Left lobe of liver (tissue), 2 donors: ENCODE data around the gene EEF2. TPM values are rescaled to one million over a fixed set of nuclear protein-coding genes. Genes with fewer than 3 reads are reported as not detected.
"Not testable (repeated sequence)": the region's sequence is repeated elsewhere in the genome, so short reads cannot be mapped to it uniquely, and the experiment has no call there.

Source experiments
- ATAC-seq: fragments of 200-7000 bp; cut with Tn5 transposase; one replicate; pipeline ENCODE4 v1.9.1; 2020; ENCODE audit warnings: mild to moderate bottlenecking, moderate library complexity
- DNase-seq: peaks from one replicate; pipeline ENCODE4 v3.0.0-alpha.2; 2020; ENCODE audit warnings: low spot score
- total RNA-seq: library from RNA; stranded (reverse); gene quantifications from one replicate; pipeline ENCODE4 v1.2.1, GENCODE V29; 2021
- donor health status: DM: no; HTN: no; CAD: no; lungs with moderate emphysema.
- donor health status: DM: no; HTN: yes; CAD: no.

Gene EEF2
- total RNA-seq, 1 donor from 2014 or later, result 1,272 TPM

- DNase-seq (peak; percentile 45), ATAC-seq (peak; percentile 10)
Measured at GRCh38 chr19:4015705-4016402, 30.6 kb upstream of the EEF2 start.

GRCh38 chr19:4014541-4015491 is 29.6 kb upstream of the EEF2 start:
- DNase-seq, result peak; percentile 44

GRCh38 chr19:4013886-4014540 is 28.8 kb upstream of the EEF2 start:
- ATAC-seq (no peak), DNase-seq (no peak)

More at GRCh38 chr19:4014541-4015491, 29.6 kb upstream of the EEF2 start:
- no peak for ATAC-seq

GRCh38 chr19:4012975-4013634 is 27.8 kb upstream of the EEF2 start:
- DNase-seq, result peak; percentile 45
- ATAC-seq, result no peak

GRCh38 chr19:4012092-4012974 is 27.1 kb upstream of the EEF2 start:
- DNase-seq (peak; percentile 68), ATAC-seq (peak; percentile 55)

- DNase-seq, result peak; percentile 44
- not testable (repeated sequence) for ATAC-seq
Measured at GRCh38 chr19:4011430-4011829, 26.2 kb upstream of the EEF2 start.

GRCh38 chr19:4010808-4011110 is 25.5 kb upstream of the EEF2 start:
- ATAC-seq (no peak), DNase-seq (no peak)

- DNase-seq (peak; percentile 44), ATAC-seq (no peak)
Measured at GRCh38 chr19:4009990-4010807, 24.9 kb upstream of the EEF2 start.

- peak; percentile 57 for DNase-seq
- ATAC-seq, result peak; percentile 1
Measured at GRCh38 chr19:4007836-4008539, 22.7 kb upstream of the EEF2 start.

GRCh38 chr19:4007021-4007835 is 22.0 kb upstream of the EEF2 start, which contains the start of gene PIAS4:
PIAS4 (plus strand) TSS chr19:4007736; CDS start chr19:4007761, 25 bp downstream.
- DNase-seq (peak; percentile 97), ATAC-seq (peak; percentile 90)

- DNase-seq, ATAC-seq: not testable (repeated sequence)
Measured at GRCh38 chr19:4005436-4005835, 20.2 kb upstream of the EEF2 start.

GRCh38 chr19:4000798-4001197 is 15.5 kb upstream of the EEF2 start:
- not testable (repeated sequence) for DNase-seq
- ATAC-seq, result peak; percentile 50

- not testable (repeated sequence) for DNase-seq, ATAC-seq
Measured at GRCh38 chr19:3998667-3999412, 13.6 kb upstream of the EEF2 start.

- no peak for ATAC-seq
- no peak for DNase-seq
Measured at GRCh38 chr19:3995607-3996006, 10.3 kb upstream of the EEF2 start.

- ATAC-seq, result no peak
- no peak for DNase-seq
Measured at GRCh38 chr19:3990815-3991117, 5.5 kb upstream of the EEF2 start.

GRCh38 chr19:3987619-3988371 is 2.5 kb upstream of the EEF2 start:
- ATAC-seq (peak; percentile 48), DNase-seq (peak; percentile 89)
